Measurements from ENCODE around the gene B4GALT6. TPM values are rescaled to one million over a fixed set of nuclear protein-coding genes. Genes with fewer than 3 reads are reported as not detected.

B4GALT6 gene
- total RNA-seq, 1 donor from 2014 or later, result 16.3 TPM

GRCh38 chr18:31643003-31643402 is 41.4 kb downstream of the B4GALT6 start:
- Histone ChIP-seq H3K4me3 (no peak overlapping the region), H3F3A (ENCODE audit: low read depth) (no peaks in the 10 kb centered on the region), H3K79me2 (ENCODE audit: low read depth) (no peaks in the 10 kb centered on the region), H3K4me1 (peaks cover 6% of the 10 kb centered on the region), H2AFZ (replicated peaks) (no peak overlapping the region), H4K20me1 (ENCODE audit: low read depth) (no peaks in the 10 kb centered on the region), H3K9ac (no peak overlapping the region), H3K4me2 (no peak overlapping the region), H3K27ac (no peak overlapping the region), H3K36me3 (no peaks in the 10 kb centered on the region), H3K9me3 (ENCODE audit: low read depth) (no peaks in the 10 kb centered on the region), H3K27me3 (no peaks in the 10 kb centered on the region)
- H3K36me3 Mint-ChIP-seq, result peaks cover 8% of the 10 kb centered on the region
- H3K9me3 Mint-ChIP-seq, result no peaks in the 10 kb centered on the region
- peaks cover 2% of the 10 kb centered on the region for H3K27me3 Mint-ChIP-seq (ENCODE audit: insufficient read depth, low read depth)
- no peak for DNase-seq (ENCODE audit: low spot score)
- peaks cover 2% of the 10 kb centered on the region for H3K4me1 Mint-ChIP-seq
- TF ChIP-seq CTCF (IDR thresholded peaks at IDR 0.05), result no peak
- TF ChIP-seq EZH2phosphoT487 (IDR thresholded peaks at IDR 0.05), result no peak
- no peak for TF ChIP-seq EZH2 (IDR thresholded peaks at IDR 0.05)
- no peak overlapping the region for H3K27ac Mint-ChIP-seq
- no peak overlapping the region for H3K4me3 Mint-ChIP-seq

- Histone ChIP-seq H3K9me3 (ENCODE audit: low read depth) (no peaks in the 10 kb centered on the region), H3K27ac (no peak overlapping the region), H3K4me1 (no peaks in the 10 kb centered on the region), H3K4me3 (no peak overlapping the region), H3K27me3 (no peaks in the 10 kb centered on the region), H3K36me3 (peaks cover 11% of the 10 kb centered on the region), H2AFZ (replicated peaks) (no peak overlapping the region), H4K20me1 (ENCODE audit: low read depth) (no peaks in the 10 kb centered on the region), H3K4me2 (no peak overlapping the region), H3F3A (ENCODE audit: low read depth) (no peaks in the 10 kb centered on the region), H3K9ac (no peak overlapping the region), H3K79me2 (ENCODE audit: low read depth) (no peaks in the 10 kb centered on the region)
- peaks cover 6% of the 10 kb centered on the region for H3K9me3 Mint-ChIP-seq
- H3K4me3 Mint-ChIP-seq, result no peak overlapping the region
- peaks cover 28% of the 10 kb centered on the region for H3K36me3 Mint-ChIP-seq
- TF ChIP-seq EZH2 (IDR thresholded peaks at IDR 0.05), result no peak
- no peak for TF ChIP-seq EZH2phosphoT487 (IDR thresholded peaks at IDR 0.05)
- no peak for TF ChIP-seq CTCF (IDR thresholded peaks at IDR 0.05)
- peaks cover 3% of the 10 kb centered on the region for H3K27me3 Mint-ChIP-seq (ENCODE audit: insufficient read depth, low read depth)
- H3K27ac Mint-ChIP-seq, result no peak overlapping the region
- no peak for DNase-seq (ENCODE audit: low spot score)
- no peaks in the 10 kb centered on the region for H3K4me1 Mint-ChIP-seq
Observed at GRCh38 chr18:31637445-31637844, 46.9 kb downstream of the B4GALT6 start.

- no peak for DNase-seq (ENCODE audit: low spot score)
- Histone ChIP-seq H3K9ac (no peak overlapping the region), H3F3A (ENCODE audit: low read depth) (no peaks in the 10 kb centered on the region), H3K36me3 (peaks cover 11% of the 10 kb centered on the region), H4K20me1 (ENCODE audit: low read depth) (no peaks in the 10 kb centered on the region), H3K27ac (no peak overlapping the region), H3K4me3 (no peak overlapping the region), H3K4me2 (no peak overlapping the region), H2AFZ (replicated peaks) (no peak overlapping the region), H3K9me3 (ENCODE audit: low read depth) (no peaks in the 10 kb centered on the region), H3K27me3 (no peaks in the 10 kb centered on the region), H3K79me2 (ENCODE audit: low read depth) (no peaks in the 10 kb centered on the region), H3K4me1 (no peaks in the 10 kb centered on the region)
- no peak for TF ChIP-seq EZH2phosphoT487 (IDR thresholded peaks at IDR 0.05)
- no peak for TF ChIP-seq EZH2 (IDR thresholded peaks at IDR 0.05)
- no peak for TF ChIP-seq CTCF (IDR thresholded peaks at IDR 0.05)
- Mint-ChIP-seq H3K27ac (no peak overlapping the region), H3K36me3 (peaks cover 28% of the 10 kb centered on the region), H3K9me3 (peaks cover 6% of the 10 kb centered on the region), H3K4me1 (no peaks in the 10 kb centered on the region), H3K4me3 (no peak overlapping the region), H3K27me3 (ENCODE audit: insufficient read depth, low read depth) (peaks cover 3% of the 10 kb centered on the region)
Observed at GRCh38 chr18:31636387-31636786, 48.0 kb downstream of the B4GALT6 start.
